DMS 273 treated with DMSO at 0.1 percent for 48 hours (cell line): ENCODE data around the gene NPHP4.
"Not testable (repeated sequence)": the region's sequence is repeated elsewhere in the genome, so short reads cannot be mapped to it uniquely, and the experiment has no call there.

Experiments
- DNase-seq: peaks from one replicate; lab custom pipeline; 2025; lab: John Stamatoyannopoulos, UW

NPHP4 gene

GRCh38 chr1:6023346-6023745, 31.1 kb upstream of the NPHP4 start:
- no peak for DNase-seq

- no peak for DNase-seq
Observed at GRCh38 chr1:6022193-6022592, 30.0 kb upstream of the NPHP4 start.

- no peak for DNase-seq
Observed at GRCh38 chr1:6019166-6019845, 27.1 kb upstream of the NPHP4 start.

DNA sequence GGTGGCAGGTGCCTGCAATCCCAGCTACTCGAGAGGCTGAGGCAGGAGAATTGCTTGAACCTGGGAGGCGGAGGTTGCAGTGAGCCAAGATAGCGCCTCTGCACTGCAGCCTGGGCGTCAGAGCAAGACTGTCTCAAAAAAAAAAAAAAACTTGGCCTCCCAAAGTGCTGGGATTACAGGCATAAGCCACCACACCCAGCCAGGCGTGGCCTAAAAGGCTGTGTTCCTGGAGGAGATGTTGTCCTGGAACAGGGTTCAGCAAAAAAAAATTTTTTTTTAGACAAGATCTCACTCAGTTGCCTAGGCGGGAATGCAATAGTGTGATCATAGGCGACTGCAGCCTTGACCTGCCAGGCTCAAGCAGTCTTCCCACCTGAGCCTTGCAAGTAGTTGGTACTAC, 25.4 kb upstream of the NPHP4 start:
- not testable (repeated sequence) for DNase-seq

- no peak for DNase-seq
Observed at GRCh38 chr1:6016191-6016865, 24.1 kb upstream of the NPHP4 start.

- DNase-seq, result no peak
Observed at GRCh38 chr1:6014130-6014999, 22.1 kb upstream of the NPHP4 start.

- no peak for DNase-seq
Observed at GRCh38 chr1:6013491-6013890, 21.3 kb upstream of the NPHP4 start.

- DNase-seq, result no peak
Observed at GRCh38 chr1:6012529-6013318, 20.5 kb upstream of the NPHP4 start.

DNA sequence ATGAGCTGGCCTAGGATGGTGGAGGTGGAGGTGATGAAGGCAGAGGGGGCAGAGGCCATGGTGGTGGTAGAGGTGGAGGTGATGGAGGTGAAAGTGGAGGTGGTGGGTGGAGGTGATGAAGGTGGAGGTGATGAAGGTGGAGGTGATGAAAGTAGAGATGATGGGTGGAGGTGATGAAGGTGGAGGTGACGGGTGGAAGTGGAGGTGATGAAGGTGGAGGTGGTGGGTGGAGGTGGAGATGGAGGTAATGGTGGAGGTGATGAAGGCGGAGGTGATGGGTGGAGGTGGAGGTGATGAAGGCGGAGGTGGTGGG, 19.7 kb upstream of the NPHP4 start:
- DNase-seq, result no peak

DNA sequence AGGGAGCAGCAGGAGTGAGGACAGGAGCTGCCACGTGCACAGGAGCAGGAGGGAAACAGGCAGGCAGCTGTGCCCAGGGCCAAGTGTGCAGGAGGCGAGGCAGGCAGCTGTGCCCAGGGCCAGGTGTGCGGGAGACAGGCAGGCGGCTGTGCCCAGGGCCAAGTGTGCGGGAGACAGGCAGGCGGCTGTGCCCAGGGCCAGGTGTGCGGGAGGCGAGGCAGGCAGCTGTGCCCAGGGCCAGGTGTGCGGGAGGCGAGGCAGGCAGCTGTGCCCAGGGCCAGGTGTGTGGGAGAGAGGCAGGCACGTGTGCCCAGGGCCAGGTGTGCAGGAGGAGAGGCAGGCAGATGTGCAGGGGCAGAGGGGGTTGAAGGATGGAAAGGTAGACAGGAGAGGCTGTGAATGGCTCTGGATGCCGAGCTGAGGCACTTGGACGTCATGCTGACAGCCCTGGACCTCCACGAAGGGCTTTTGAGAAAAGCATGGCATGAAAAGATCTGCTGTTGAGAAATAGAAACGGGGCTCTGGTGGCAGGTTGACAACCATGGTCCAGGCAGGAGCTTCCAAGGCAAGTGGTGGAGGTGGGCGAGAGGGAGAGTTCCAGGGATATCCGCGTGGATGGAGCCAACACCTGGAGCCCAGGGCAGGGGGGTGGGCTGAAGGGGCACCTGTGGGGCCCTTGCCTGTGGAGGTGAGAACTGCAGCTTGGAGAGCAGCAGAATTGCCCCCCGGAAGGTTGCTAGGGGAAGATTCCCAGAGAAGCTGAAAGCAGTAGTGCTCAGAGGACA, 19.1 kb upstream of the NPHP4 start:
- no peak for DNase-seq

- no peak for DNase-seq
Observed at GRCh38 chr1:6010554-6010953, 18.3 kb upstream of the NPHP4 start.

GRCh38 chr1:6009120-6010040, 17.2 kb upstream of the NPHP4 start:
- DNase-seq, result no peak

DNA sequence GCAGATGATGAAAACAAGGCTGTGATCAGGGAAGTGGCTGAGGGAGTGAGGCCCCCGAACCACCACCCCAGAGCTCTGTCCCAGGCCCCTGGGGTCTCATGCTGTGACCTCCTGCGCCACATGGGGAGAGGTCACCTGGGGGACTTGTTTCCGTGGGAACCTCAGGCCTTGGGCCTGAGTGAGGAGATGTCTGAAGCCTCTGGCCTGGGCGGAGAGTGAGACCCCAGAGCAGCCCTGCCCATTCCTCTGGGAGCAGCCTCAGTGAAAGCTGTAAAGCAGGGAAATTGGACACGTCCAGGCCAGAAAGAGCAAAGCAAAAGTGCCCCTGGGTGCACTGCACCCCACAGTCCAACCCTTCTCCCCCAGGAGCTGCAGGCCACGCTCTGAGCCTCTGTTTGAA, 16.5 kb upstream of the NPHP4 start:
- no peak for DNase-seq

GRCh38 chr1:6008084-6008415, 15.8 kb upstream of the NPHP4 start:
- no peak for DNase-seq

- no peak for DNase-seq
Observed at GRCh38 chr1:6007318-6008083, 15.3 kb upstream of the NPHP4 start.

- DNase-seq, result no peak
Observed at GRCh38 chr1:6006882-6007281, 14.7 kb upstream of the NPHP4 start.

- no peak for DNase-seq
Observed at GRCh38 chr1:6005276-6005917, 13.2 kb upstream of the NPHP4 start.

GRCh38 chr1:6004412-6005123, 12.3 kb upstream of the NPHP4 start:
- no peak for DNase-seq
